HepG2 (cell line): ENCODE results near the gene ACTN4. TPM values are rescaled to one million over a fixed set of nuclear protein-coding genes. Genes with fewer than 3 reads are reported as not detected.
A peak's percentile ranks its signal among the peaks of the same experiment; 100 is the strongest.

Experiments used
- ATAC-seq: fragments of 200-7000 bp; cut with Tn5 transposase; 3 replicates; pipeline ENCODE4 v1.9.1; 2020; ENCODE audit warnings: mild to moderate bottlenecking, moderate library complexity
- BruUV-seq: library from RNA; stranded (reverse); fragments of 400-500 nt; replicated peaks from 2 replicates; lab custom pipeline; 2021; lab: Mats Ljungman, UMichigan
- CTCF ChIA-PET: fragments of 300-600 bp; formaldehyde crosslinking; extraction: SDS; loops from one replicate; lab custom pipeline; 2021; ENCODE audit warnings: low total read pairs, inconsistent platforms, low intra/inter-chr PET ratio; lab: Yijun Ruan, JAX
- POLR2A ChIA-PET: fragments of 350-600 bp; sonication (Branson Sonifier 250); formaldehyde crosslinking; loops from one replicate; lab custom pipeline; 2020; ENCODE audit warnings: antibody characterized with exemption, inconsistent platforms; lab: Yijun Ruan, JAX
- DNase-seq: peaks from one replicate; pipeline ENCODE4 v3.0.0-alpha.2; 2015; ENCODE audit warnings: low spot score
- FAIRE-seq: peaks from 3 replicates; lab custom pipeline; 2011; peaks lifted over from hg19 to GRCh38; lab: Jason Lieb, UNC
- H2AFZ ChIP-seq: one replicate; pipeline ENCODE4 v1.6.1; 2011; ENCODE audit warnings: low read length, inconsistent platforms
- H3K27ac ChIP-seq: fragments of 300-600 bp; 3 replicates; pipeline ENCODE4 v1.8.0; 2011; ENCODE audit warnings: mixed run types, mild to moderate bottlenecking, mixed read lengths, low read length, inconsistent platforms; ENCODE audit not compliant: insufficient read depth; ENCODE audit errors: extremely low read length
- H3K27me3 ChIP-seq, 2 experiments: fragments of 200-600 bp in 1 of 2; 2 replicates in 1 of 2; 3 replicates in 1 of 2; pipeline versions ENCODE4 v1.6.0 to v1.8.0; 2011; ENCODE audit warnings: low read length in 2 of 2, mild to moderate bottlenecking in 2 of 2, moderate library complexity in 2 of 2, inconsistent platforms in 1 of 2; ENCODE audit not compliant: insufficient read depth in 2 of 2, control insufficient read depth in 1 of 2
- H3K36me3 ChIP-seq, 2 experiments: fragments of 200-600 bp in 1 of 2; replicated peaks in 1 of 2; 2 replicates in 1 of 2; 3 replicates in 1 of 2; pipeline versions ENCODE4 v1.5.1 to v1.8.0; 2011; ENCODE audit warnings: low read length in 2 of 2, inconsistent platforms in 1 of 2; ENCODE audit not compliant: insufficient read depth in 2 of 2, control insufficient read depth in 1 of 2
- H3K4me1 ChIP-seq: 2 replicates; pipeline ENCODE4 v1.5.1; 2012; ENCODE audit warnings: low read length, inconsistent platforms; ENCODE audit not compliant: insufficient read depth
- H3K4me2 ChIP-seq: 2 replicates; pipeline ENCODE4 v1.6.0; 2011; ENCODE audit warnings: low read depth, low read length, inconsistent platforms
- H3K4me3 ChIP-seq, 3 experiments: fragments of 200-600 bp in 1 of 3; sonication (generic), shearing (Covaris generic) in 1 of 3; replicated peaks in 1 of 3; 2 replicates each; pipeline ENCODE4 v1.5.1; 2011 to 2016; ENCODE audit warnings: low read length in 3 of 3, inconsistent platforms in 2 of 3, low read depth in 2 of 3, mild to moderate bottlenecking in 2 of 3, control low read depth in 1 of 3, mixed read lengths in 1 of 3; ENCODE audit not compliant: insufficient read depth in 1 of 3
- H3K79me2 ChIP-seq: one replicate; pipeline ENCODE4 v1.6.1; 2011; ENCODE audit warnings: low read length, inconsistent platforms; ENCODE audit not compliant: insufficient read depth
- H3K9ac ChIP-seq: 2 replicates; pipeline ENCODE4 v1.6.0; 2011; ENCODE audit warnings: mild to moderate bottlenecking, low read depth, low read length, inconsistent platforms; ENCODE audit not compliant: insufficient read depth
- H3K9me3 ChIP-seq: 2 replicates; pipeline ENCODE4 v1.5.1; 2012; ENCODE audit warnings: mild to moderate bottlenecking, low read length
- H4K20me1 ChIP-seq: 2 replicates; pipeline ENCODE4 v1.6.0; 2011; ENCODE audit warnings: inconsistent platforms, mild to moderate bottlenecking, low read length, moderate library complexity; ENCODE audit not compliant: insufficient read depth
- ARID2 ChIP-seq: sonication (generic); formaldehyde crosslinking; IDR thresholded peaks from 2 replicates; pipeline ENCODE4 v1.8.1; 2022; ENCODE audit warnings: mild to moderate bottlenecking, missing genetic modification reagents, borderline replicate concordance
- EHMT2 ChIP-seq: fragments of 200-600 bp; sonication (generic); IDR thresholded peaks from 2 replicates; pipeline ENCODE4 v1.7.0; 2017; ENCODE audit warnings: antibody characterized with exemption, low read depth, low read length, borderline replicate concordance
- FOXJ3 ChIP-seq: sonication (generic); formaldehyde crosslinking; IDR thresholded peaks from 2 replicates; pipeline ENCODE4 v1.4.0; 2020; ENCODE audit warnings: missing genetic modification reagents, mild to moderate bottlenecking, borderline replicate concordance
- FUBP1 ChIP-seq: sonication (generic); formaldehyde crosslinking; IDR thresholded peaks from 2 replicates; pipeline ENCODE4 v1.5.1; 2020; ENCODE audit warnings: missing genetic modification reagents, mild to moderate bottlenecking, borderline replicate concordance
- HDAC6 ChIP-seq: fragments of 200-600 bp; sonication (generic); IDR thresholded peaks from 2 replicates; pipeline ENCODE4 v1.7.0; 2017; ENCODE audit warnings: mild to moderate bottlenecking, antibody characterized with exemption, low read length, low read depth
- HMG20B ChIP-seq: conservative IDR thresholded peaks from 2 replicates; pipeline ENCODE4 v1.6.1; 2016; ENCODE audit warnings: missing genetic modification reagents, missing compliant biosample characterization
- NFYB ChIP-seq: sonication (generic); formaldehyde crosslinking; IDR thresholded peaks from 2 replicates; pipeline ENCODE4 v1.4.0; 2020; ENCODE audit warnings: missing genetic modification reagents
- PHF8 ChIP-seq: sonication (generic); formaldehyde crosslinking; IDR thresholded peaks from 2 replicates; pipeline ENCODE4 v1.5.0; 2020; ENCODE audit warnings: missing genetic modification reagents
- SIX1 ChIP-seq: sonication (generic); formaldehyde crosslinking; IDR thresholded peaks from 2 replicates; pipeline ENCODE4 v1.4.0; 2020; ENCODE audit warnings: missing genetic modification reagents, borderline replicate concordance
- SNRNP70 ChIP-seq: fragments of 200-400 bp; formaldehyde crosslinking; IDR thresholded peaks from 2 replicates; pipeline ENCODE4 v1.6.1; 2017; ENCODE audit warnings: mild to moderate bottlenecking, low read depth, low read length, moderate library complexity
- STAG1 ChIP-seq: sonication (generic); formaldehyde crosslinking; IDR thresholded peaks from 2 replicates; pipeline ENCODE4 v1.4.0; 2020; ENCODE audit warnings: missing genetic modification reagents
- ZNF34 ChIP-seq: sonication (generic); formaldehyde crosslinking; IDR thresholded peaks from 2 replicates; pipeline ENCODE4 v1.4.0; 2020; ENCODE audit warnings: mild to moderate bottlenecking, missing genetic modification reagents, borderline replicate concordance
- ZNF513 ChIP-seq: sonication (generic); formaldehyde crosslinking; conservative IDR thresholded peaks from 2 replicates; pipeline ENCODE4 v1.5.0; 2020; ENCODE audit warnings: missing genetic modification reagents
- ZNF569 ChIP-seq: sonication (generic); formaldehyde crosslinking; IDR thresholded peaks from 2 replicates; pipeline ENCODE4 v1.5.0; 2020; ENCODE audit warnings: mild to moderate bottlenecking, missing genetic modification reagents, moderate library complexity, borderline replicate concordance
- ZNF678 ChIP-seq: sonication (generic); formaldehyde crosslinking; IDR thresholded peaks from 2 replicates; pipeline ENCODE4 v1.4.0; 2020; ENCODE audit warnings: mild to moderate bottlenecking, missing genetic modification reagents
- ZNF704 ChIP-seq: sonication (generic); formaldehyde crosslinking; IDR thresholded peaks from 2 replicates; pipeline ENCODE4 v1.8.1; 2023; ENCODE audit warnings: mild to moderate bottlenecking, inconsistent platforms, moderate library complexity, missing genetic modification reagents, borderline replicate concordance
- WGBS: methylation state at CpG from one replicate; pipeline ENCODE4 v1.1.6; 2017; ENCODE audit warnings: low lambda C conversion rate; 5-methylcytosine and 5-hydroxymethylcytosine counted together
- in situ Hi-C: cut with HindIII; loops from 2 replicates; pipeline ENCODE4 v1.10.0; 2017; ENCODE audit warnings: low pct_unique_long_range_greater_than_20kb; ENCODE audit not compliant: extremely low pct_ligation_motif_present
- intact Hi-C: fragments of 100-400 bp; cut with micrococcal nuclease; formaldehyde crosslinking; loops from one replicate; pipeline ENCODE4 v1.10.0; 2022; ENCODE audit not compliant: unreplicated experiment
- polyA plus RNA-seq, 8 experiments: library from polyadenylated mRNA; depleted of rRNA in 3 of 8; stranded (reverse) in 7 of 8; unstranded in 1 of 8; fragments of >200 nt; fragmentation: Illumina TruSeq in 4 of 8; extraction: Trizol in 4 of 8; gene quantifications; 2 replicates each; pipeline versions ENCODE4 v1.2.1 to v1.2.3, GENCODE V29; 2011 to 2016; ENCODE audit warnings: low read depth in 4 of 8, missing spikeins in 1 of 8, mixed read lengths in 1 of 8; ENCODE audit not compliant: insufficient read depth in 1 of 8
- total RNA-seq, 5 experiments: library from RNA; depleted of rRNA; stranded (reverse); fragments of >200 nt; fragmentation: Illumina TruSeq; extraction: Trizol; gene quantifications; 2 replicates each; pipeline ENCODE4 v1.2.3, GENCODE V29; 2016; ENCODE audit warnings: low read depth in 1 of 5
- TF ChIP-seq, protein P1 (sequence below): sonication (generic); formaldehyde crosslinking; IDR thresholded peaks from 2 replicates; pipeline ENCODE4 v1.5.0; 2020; ENCODE audit warnings: missing genetic modification reagents
- TF ChIP-seq, protein P2 (sequence below): sonication (generic); formaldehyde crosslinking; IDR thresholded peaks from 2 replicates; pipeline ENCODE4 v1.4.0; 2020; ENCODE audit warnings: mild to moderate bottlenecking, missing genetic modification reagents

Gene ACTN4
- total and polyA plus RNA-seq, 2 of the 13 experiments (the other 11 are each of a cell fraction or from before 2014, with no cell fraction given): 171 to 192 TPM

DNA sequence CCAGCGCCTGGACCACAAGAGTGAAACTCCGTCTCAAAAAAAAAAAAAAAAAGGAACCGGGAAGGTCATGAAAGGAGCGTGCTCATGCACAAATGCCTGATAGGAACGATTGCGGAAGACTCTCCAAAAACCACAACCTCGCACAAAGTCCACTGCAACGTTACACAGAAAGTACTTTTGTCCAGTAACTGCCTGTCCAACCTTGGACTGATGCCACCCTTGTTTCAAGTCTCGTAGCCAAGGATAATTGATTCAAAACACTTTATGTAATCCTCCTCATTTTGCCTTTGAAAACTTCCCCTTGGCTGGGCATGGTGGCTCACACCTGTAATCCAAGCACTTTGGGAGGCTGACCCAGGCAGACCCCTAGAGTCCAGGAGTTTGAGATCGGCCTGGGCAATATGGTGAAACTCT lies 112.1 kb downstream of the ACTN4 start:
- Histone ChIP-seq H3K9me3 (no peaks in the 10 kb centered on the region), H3K27me3 (no peaks in the 10 kb centered on the region), H4K20me1 (no peaks in the 10 kb centered on the region), H3K4me2 (peak overlapping the region; percentile 62), H2AFZ (no peak overlapping the region), H3K36me3 (no peaks in the 10 kb centered on the region), H3K27ac (peak overlapping the region; percentile 95), H3K4me1 (peaks cover 71% of the 10 kb centered on the region), H3K4me3 (no peak overlapping the region), H3K9ac (peak overlapping the region; percentile 47), H3K79me2 (peaks cover 15% of the 10 kb centered on the region)
- 3% methylated on average over 10 of the region's 10 CpGs for WGBS
- intact Hi-C loops: no loop called here
- ChIA-PET POLR2A (interaction anchor here (0.8 to 4.0 kb wide), 4 partner anchors 12 to 110 kb away, joined by 3 to 16 read pairs (median 6); partner anchors contain the start of gene ECH1), CTCF (no interaction called here)
- no TSS peak for BruUV-seq
- in situ Hi-C loops: no loop called here
- ATAC-seq (peak; percentile 77), DNase-seq (peak; percentile 98), FAIRE-seq (peak; percentile 97)
- TF ChIP-seq, protein P1, sequence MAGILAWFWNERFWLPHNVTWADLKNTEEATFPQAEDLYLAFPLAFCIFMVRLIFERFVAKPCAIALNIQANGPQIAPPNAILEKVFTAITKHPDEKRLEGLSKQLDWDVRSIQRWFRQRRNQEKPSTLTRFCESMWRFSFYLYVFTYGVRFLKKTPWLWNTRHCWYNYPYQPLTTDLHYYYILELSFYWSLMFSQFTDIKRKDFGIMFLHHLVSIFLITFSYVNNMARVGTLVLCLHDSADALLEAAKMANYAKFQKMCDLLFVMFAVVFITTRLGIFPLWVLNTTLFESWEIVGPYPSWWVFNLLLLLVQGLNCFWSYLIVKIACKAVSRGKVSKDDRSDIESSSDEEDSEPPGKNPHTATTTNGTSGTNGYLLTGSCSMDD (CRISPR knock-in tag): no peak
- TF ChIP-seq EHMT2: no peak; the same call in 1 of the 2 replicates
- TF ChIP-seq ZNF569: no peak
- no peak for TF ChIP-seq ZNF678 (CRISPR knock-in tag)
- no peak for TF ChIP-seq HDAC6
- no peak for TF ChIP-seq SNRNP70
- TF ChIP-seq FOXJ3 (CRISPR knock-in tag): peak; percentile 90; the same call in 1 of the 2 replicates
- no peak for TF ChIP-seq HMG20B
- peak; percentile 36; the same call in 1 of the 2 replicates for TF ChIP-seq SIX1 (CRISPR knock-in tag)
- no peak for TF ChIP-seq NFYB (CRISPR knock-in tag)
- peak; percentile 17; the same call in 1 of the 2 replicates for TF ChIP-seq STAG1 (CRISPR knock-in tag)
- TF ChIP-seq, protein P2, sequence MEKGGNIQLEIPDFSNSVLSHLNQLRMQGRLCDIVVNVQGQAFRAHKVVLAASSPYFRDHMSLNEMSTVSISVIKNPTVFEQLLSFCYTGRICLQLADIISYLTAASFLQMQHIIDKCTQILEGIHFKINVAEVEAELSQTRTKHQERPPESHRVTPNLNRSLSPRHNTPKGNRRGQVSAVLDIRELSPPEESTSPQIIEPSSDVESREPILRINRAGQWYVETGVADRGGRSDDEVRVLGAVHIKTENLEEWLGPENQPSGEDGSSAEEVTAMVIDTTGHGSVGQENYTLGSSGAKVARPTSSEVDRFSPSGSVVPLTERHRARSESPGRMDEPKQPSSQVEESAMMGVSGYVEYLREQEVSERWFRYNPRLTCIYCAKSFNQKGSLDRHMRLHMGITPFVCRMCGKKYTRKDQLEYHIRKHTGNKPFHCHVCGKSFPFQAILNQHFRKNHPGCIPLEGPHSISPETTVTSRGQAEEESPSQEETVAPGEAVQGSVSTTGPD (CRISPR knock-in tag): no peak
- TF ChIP-seq ZNF513 (CRISPR knock-in tag): no peak
- no peak for TF ChIP-seq FUBP1 (CRISPR knock-in tag)
- TF ChIP-seq ZNF34 (CRISPR knock-in tag): no peak
- TF ChIP-seq ZNF704 (CRISPR knock-in tag): no peak
- TF ChIP-seq PHF8: no peak; the same call in 1 of the 2 replicates
- TF ChIP-seq ARID2 (CRISPR knock-in tag): no peak; the same call in 1 of the 2 replicates
